SK-N-SH (cell line): Measurements from ENCODE around the gene DYNC1H1. TPM values are rescaled to one million over a fixed set of nuclear protein-coding genes. Genes with fewer than 3 reads are reported as not detected.

ENCODE experiments used
- CTCF ChIA-PET: fragments of 300-600, 350-600 bp; formaldehyde crosslinking; extraction: SDS; loops from one replicate; lab custom pipeline; 2021; lab: Yijun Ruan, JAX
- POLR2A ChIA-PET: fragments of 350-600 bp; sonication (Branson Sonifier 250); formaldehyde crosslinking; extraction: SDS; loops from one replicate; lab custom pipeline; 2020; ENCODE audit warnings: antibody characterized with exemption, inconsistent platforms; lab: Yijun Ruan, JAX
- DNase-seq: peaks from one replicate; pipeline ENCODE4 v3.0.0; 2012
- H2AFZ ChIP-seq: fragments of 200-600 bp; sonication (generic); 2 replicates; pipeline ENCODE4 v1.8.1; 2016; ENCODE audit warnings: antibody characterized with exemption, mild to moderate bottlenecking, low read depth
- H3F3A ChIP-seq: fragments of 200-600 bp; sonication (generic); replicated peaks from 2 replicates; pipeline ENCODE3; 2016; ENCODE audit warnings: antibody characterized with exemption, mild to moderate bottlenecking; ENCODE audit not compliant: insufficient read depth
- H3K27ac ChIP-seq, 2 experiments: fragments of 200-500 bp in 1 of 2; fragments of 200-600 bp in 1 of 2; sonication (Bioruptor generic) in 1 of 2; sonication (generic), shearing (Covaris generic) in 1 of 2; 2 replicates each; pipeline versions ENCODE4 v1.5.1 to v1.6.1; 2014 to 2016; ENCODE audit warnings: low read depth in 2 of 2, inconsistent platforms in 1 of 2, low read length in 1 of 2, mild to moderate bottlenecking in 1 of 2, mixed read lengths in 1 of 2
- H3K27me3 ChIP-seq: fragments of 200-600 bp; sonication (generic), shearing (Covaris generic); 2 replicates; pipeline ENCODE4 v1.6.1; 2016; ENCODE audit warnings: mixed run types; ENCODE audit not compliant: insufficient read depth
- H3K36me3 ChIP-seq, 2 experiments: fragments of 200-500 bp in 1 of 2; fragments of 200-600 bp in 1 of 2; sonication (Bioruptor generic) in 1 of 2; sonication (generic) in 1 of 2; replicated peaks in 1 of 2; 2 replicates each; pipeline versions ENCODE3 to v1.5.1; 2014 to 2016; ENCODE audit warnings: low read length in 1 of 2, mild to moderate bottlenecking in 1 of 2; ENCODE audit not compliant: insufficient read depth in 2 of 2, control insufficient read depth in 1 of 2
- H3K4me1 ChIP-seq, 2 experiments: fragments of 200-500 bp in 1 of 2; fragments of 200-600 bp in 1 of 2; sonication (Bioruptor generic) in 1 of 2; sonication (generic), shearing (Covaris generic) in 1 of 2; 2 replicates each; pipeline versions ENCODE4 v1.5.1 to v1.6.1; 2014 to 2016; ENCODE audit warnings: low read depth in 1 of 2, low read length in 1 of 2, mixed run types in 1 of 2; ENCODE audit not compliant: insufficient read depth in 2 of 2, control insufficient read depth in 1 of 2
- H3K4me2 ChIP-seq: fragments of 200-600 bp; sonication (generic), shearing (Covaris generic); 2 replicates; pipeline ENCODE4 v1.6.1; 2017; ENCODE audit warnings: mixed run types
- H3K4me3 ChIP-seq, 2 experiments: fragments of 200-500 bp in 1 of 2; fragments of 200-600 bp in 1 of 2; sonication (Bioruptor generic) in 1 of 2; sonication (generic), shearing (Covaris generic) in 1 of 2; 2 replicates each; pipeline versions ENCODE4 v1.5.1 to v1.8.1; 2014 to 2016; ENCODE audit warnings: low read depth in 2 of 2, inconsistent platforms in 1 of 2, low read length in 1 of 2, mild to moderate bottlenecking in 1 of 2, mixed read lengths in 1 of 2, moderate library complexity in 1 of 2
- H3K79me2 ChIP-seq: fragments of 200-600 bp; sonication (generic); 2 replicates; pipeline ENCODE4 v1.8.1; 2017; ENCODE audit warnings: mild to moderate bottlenecking; ENCODE audit not compliant: insufficient read depth
- H3K9ac ChIP-seq: fragments of 200-600 bp; sonication (generic); 2 replicates; pipeline ENCODE4 v1.6.1; 2017; ENCODE audit warnings: mixed run types
- H3K9me2 ChIP-seq: fragments of 200-600 bp; sonication (generic); 2 replicates; pipeline ENCODE4 v1.6.1; 2017; ENCODE audit warnings: mixed run types
- H3K9me3 ChIP-seq: fragments of 200-600 bp; sonication (generic); 2 replicates; pipeline ENCODE4 v1.6.1; 2017; ENCODE audit warnings: mixed run types, mild to moderate bottlenecking, moderate library complexity
- H4K20me1 ChIP-seq: fragments of 200-600 bp; sonication (generic); 2 replicates; pipeline ENCODE4 v1.6.1; 2017; ENCODE audit warnings: mild to moderate bottlenecking, mixed run types; ENCODE audit not compliant: insufficient read depth
- CHD2 ChIP-seq: fragments of 150-350 bp; IDR thresholded peaks from 2 replicates; pipeline ENCODE4 v1.6.1; 2018; ENCODE audit warnings: low read length; ENCODE audit not compliant: partially characterized antibody
- ELF1 ChIP-seq: IDR thresholded peaks from 2 replicates; pipeline ENCODE4 v1.4.0; 2012
- FOSL2 ChIP-seq: IDR thresholded peaks from 2 replicates; pipeline ENCODE4 v1.4.0; 2012; ENCODE audit warnings: low read depth, mild to moderate bottlenecking, moderate library complexity, borderline replicate concordance
- GATA2 ChIP-seq: sonication (generic); formaldehyde crosslinking; IDR thresholded peaks from 2 replicates; pipeline ENCODE4 v1.5.0; 2020; ENCODE audit warnings: mild to moderate bottlenecking, missing genetic modification reagents
- JUND ChIP-seq: IDR thresholded peaks from 2 replicates; pipeline ENCODE4 v1.4.0; 2012
- MEF2A ChIP-seq: IDR thresholded peaks from 2 replicates; pipeline ENCODE4 v1.4.0; 2012; ENCODE audit warnings: low read depth, borderline replicate concordance
- NRF1 ChIP-seq: IDR thresholded peaks from 2 replicates; pipeline ENCODE4 v1.6.1; 2012; ENCODE audit warnings: low read depth, mild to moderate bottlenecking, low read length
- RAD21 ChIP-seq: IDR thresholded peaks from 2 replicates; pipeline ENCODE4 v1.6.1; 2012; ENCODE audit warnings: mild to moderate bottlenecking, low read length
- RXRA ChIP-seq: IDR thresholded peaks from 2 replicates; pipeline ENCODE4 v1.4.0; 2012; ENCODE audit warnings: low read depth, mild to moderate bottlenecking, borderline replicate concordance
- SIN3A ChIP-seq: IDR thresholded peaks from 2 replicates; pipeline ENCODE4 v1.6.1; 2012; ENCODE audit warnings: low read depth, mild to moderate bottlenecking, low read length, moderate library complexity, borderline replicate concordance
- SMC3 ChIP-seq: IDR thresholded peaks from 2 replicates; pipeline ENCODE4 v1.6.1; 2012; ENCODE audit warnings: low read depth, low read length, improper control_type of control experiment
- TCF12 ChIP-seq: IDR thresholded peaks from 2 replicates; pipeline ENCODE4 v1.4.0; 2012
- WGBS: methylation state at CpG from one replicate; pipeline ENCODE4 v1.1.6; 2017; ENCODE audit warnings: low lambda C conversion rate; 5-methylcytosine and 5-hydroxymethylcytosine counted together
- polyA plus RNA-seq, 3 experiments: library from polyadenylated mRNA; depleted of rRNA; stranded (reverse); fragments of >200 nt; gene quantifications; 2 replicates each; pipeline ENCODE4 v1.2.3, GENCODE V29; 2012
- TF ChIP-seq, protein P1 (sequence below): fragments of 150-350 bp; IDR thresholded peaks from 2 replicates; pipeline ENCODE4 v1.6.1; 2017; ENCODE audit warnings: antibody characterized with exemption, low read length, low read depth, borderline replicate concordance
- TF ChIP-seq, protein P2 (sequence below): IDR thresholded peaks from 2 replicates; pipeline ENCODE4; 2012
- TF ChIP-seq, protein P3 (sequence below): IDR thresholded peaks from 2 replicates; pipeline ENCODE4 v1.4.0; 2012; ENCODE audit warnings: low read depth
- TF ChIP-seq, protein P4 (sequence below): fragments of 200-600 bp; sonication (generic); IDR thresholded peaks from 2 replicates; pipeline ENCODE4 v1.6.1; 2017; ENCODE audit warnings: antibody characterized with exemption, mild to moderate bottlenecking, moderate library complexity

DYNC1H1 gene
- polyA plus RNA-seq, 1 of the 3 experiments (the other 2 are of a cell fraction): 140 TPM

DNA sequence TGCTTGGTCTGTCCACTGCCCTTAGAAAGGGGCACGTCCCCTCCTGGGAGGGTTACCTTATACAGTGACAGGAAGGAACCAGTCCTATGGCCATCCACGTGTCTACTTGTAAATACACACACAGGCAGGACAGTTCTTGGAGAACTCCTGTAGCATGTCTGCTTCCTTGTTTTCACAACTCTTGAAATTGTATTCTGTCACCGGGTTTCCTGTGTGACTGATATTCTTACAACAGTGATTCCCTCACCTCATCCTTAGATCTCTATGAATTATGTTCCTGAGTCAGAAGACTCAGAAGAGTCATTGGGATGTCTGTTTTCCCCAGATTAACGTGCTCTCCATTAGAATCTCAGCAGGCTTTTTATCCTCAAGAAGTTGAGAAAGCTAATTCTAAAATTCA lies 44.1 kb upstream of the DYNC1H1 start (continued):
- TF ChIP-seq CHD2: no peak
- TF ChIP-seq FOSL2: no peak

DNA sequence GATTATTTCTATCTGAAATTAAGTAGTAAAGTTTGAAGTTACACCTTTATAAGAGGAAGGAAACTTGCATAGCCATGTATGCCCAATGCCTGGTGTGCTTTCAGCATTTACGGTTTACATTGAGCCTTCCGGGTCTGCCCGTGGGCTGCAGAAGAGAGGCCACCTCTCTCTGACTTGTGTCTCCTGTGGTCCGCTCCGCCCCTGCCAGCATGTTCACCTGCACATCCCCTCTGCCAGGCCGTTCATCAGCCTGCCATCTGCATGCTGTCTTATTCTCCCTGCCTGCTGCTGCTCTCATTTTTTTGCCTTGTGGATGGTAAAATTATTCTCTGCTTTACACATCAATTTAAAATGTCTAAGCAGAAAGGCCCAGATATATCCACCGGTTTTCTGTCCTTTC lies 41.5 kb upstream of the DYNC1H1 start:
- 97% methylated on average over 7 of the region's 7 CpGs for WGBS
- CTCF ChIA-PET: interaction anchor here (0.5 kb wide), 1 partner anchor 114 kb away, joined by 3 read pairs; no protein-coding TSS in a partner anchor

More for the DNA sequence above, 41.5 kb upstream of the DYNC1H1 start:
- POLR2A ChIA-PET: no interaction called here
- TF ChIP-seq JUND (no peak), NRF1 (no peak), ELF1 (no peak), GATA2 (CRISPR knock-in tag) (no peak), TCF12 (no peak), MEF2A (no peak), RAD21 (no peak), SIN3A (no peak), SMC3 (no peak), RXRA (no peak)
- TF ChIP-seq, protein P1, sequence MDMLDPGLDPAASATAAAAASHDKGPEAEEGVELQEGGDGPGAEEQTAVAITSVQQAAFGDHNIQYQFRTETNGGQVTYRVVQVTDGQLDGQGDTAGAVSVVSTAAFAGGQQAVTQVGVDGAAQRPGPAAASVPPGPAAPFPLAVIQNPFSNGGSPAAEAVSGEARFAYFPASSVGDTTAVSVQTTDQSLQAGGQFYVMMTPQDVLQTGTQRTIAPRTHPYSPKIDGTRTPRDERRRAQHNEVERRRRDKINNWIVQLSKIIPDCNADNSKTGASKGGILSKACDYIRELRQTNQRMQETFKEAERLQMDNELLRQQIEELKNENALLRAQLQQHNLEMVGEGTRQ: no peak
- TF ChIP-seq, protein P2, sequence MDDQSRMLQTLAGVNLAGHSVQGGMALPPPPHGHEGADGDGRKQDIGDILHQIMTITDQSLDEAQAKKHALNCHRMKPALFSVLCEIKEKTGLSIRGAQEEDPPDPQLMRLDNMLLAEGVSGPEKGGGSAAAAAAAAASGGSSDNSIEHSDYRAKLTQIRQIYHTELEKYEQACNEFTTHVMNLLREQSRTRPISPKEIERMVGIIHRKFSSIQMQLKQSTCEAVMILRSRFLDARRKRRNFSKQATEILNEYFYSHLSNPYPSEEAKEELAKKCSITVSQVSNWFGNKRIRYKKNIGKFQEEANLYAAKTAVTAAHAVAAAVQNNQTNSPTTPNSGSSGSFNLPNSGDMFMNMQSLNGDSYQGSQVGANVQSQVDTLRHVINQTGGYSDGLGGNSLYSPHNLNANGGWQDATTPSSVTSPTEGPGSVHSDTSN: no peak
- TF ChIP-seq, protein P3, sequence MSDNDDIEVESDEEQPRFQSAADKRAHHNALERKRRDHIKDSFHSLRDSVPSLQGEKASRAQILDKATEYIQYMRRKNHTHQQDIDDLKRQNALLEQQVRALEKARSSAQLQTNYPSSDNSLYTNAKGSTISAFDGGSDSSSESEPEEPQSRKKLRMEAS: no peak
- TF ChIP-seq, protein P4, sequence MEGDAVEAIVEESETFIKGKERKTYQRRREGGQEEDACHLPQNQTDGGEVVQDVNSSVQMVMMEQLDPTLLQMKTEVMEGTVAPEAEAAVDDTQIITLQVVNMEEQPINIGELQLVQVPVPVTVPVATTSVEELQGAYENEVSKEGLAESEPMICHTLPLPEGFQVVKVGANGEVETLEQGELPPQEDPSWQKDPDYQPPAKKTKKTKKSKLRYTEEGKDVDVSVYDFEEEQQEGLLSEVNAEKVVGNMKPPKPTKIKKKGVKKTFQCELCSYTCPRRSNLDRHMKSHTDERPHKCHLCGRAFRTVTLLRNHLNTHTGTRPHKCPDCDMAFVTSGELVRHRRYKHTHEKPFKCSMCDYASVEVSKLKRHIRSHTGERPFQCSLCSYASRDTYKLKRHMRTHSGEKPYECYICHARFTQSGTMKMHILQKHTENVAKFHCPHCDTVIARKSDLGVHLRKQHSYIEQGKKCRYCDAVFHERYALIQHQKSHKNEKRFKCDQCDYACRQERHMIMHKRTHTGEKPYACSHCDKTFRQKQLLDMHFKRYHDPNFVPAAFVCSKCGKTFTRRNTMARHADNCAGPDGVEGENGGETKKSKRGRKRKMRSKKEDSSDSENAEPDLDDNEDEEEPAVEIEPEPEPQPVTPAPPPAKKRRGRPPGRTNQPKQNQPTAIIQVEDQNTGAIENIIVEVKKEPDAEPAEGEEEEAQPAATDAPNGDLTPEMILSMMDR: no peak
- Histone ChIP-seq H3K27me3 (no peaks in the 10 kb centered on the region), H3K4me3 (no peak overlapping the region), H3K36me3 (peaks cover 16 to 29% of the 10 kb centered on the region in 2 experiments), H3K4me2 (no peak overlapping the region), H3K9me3 (no peaks in the 10 kb centered on the region), H2AFZ (no peak overlapping the region), H3K9me2 (no peaks in the 10 kb centered on the region), H3K4me1 (peaks cover 0 to 5% of the 10 kb centered on the region in 2 experiments; a peak in 2 of 4 replicates), H3F3A (peaks cover 11% of the 10 kb centered on the region), H4K20me1 (no peaks in the 10 kb centered on the region), H3K79me2 (no peaks in the 10 kb centered on the region), H3K27ac (no peak overlapping the region), H3K9ac (no peak overlapping the region)
- no peak for DNase-seq
